HCT116 (cell line): Measurements from ENCODE around the gene PADI3. TPM values are rescaled to one million over a fixed set of nuclear protein-coding genes. Genes with fewer than 3 reads are reported as not detected.

ENCODE experiments used
- ATAC-seq: fragments of 200-7000 bp; cut with Tn5 transposase; 2 replicates; pipeline ENCODE4 v1.9.1; 2020; ENCODE audit warnings: mild to moderate bottlenecking, moderate library complexity
- BruUV-seq: library from RNA; stranded (reverse); fragments of 400-500 nt; replicated peaks from 2 replicates; lab custom pipeline; 2021; lab: Mats Ljungman, UMichigan
- CTCF ChIA-PET: fragments of 300-600 bp; sonication (Branson Sonifier 250); formaldehyde crosslinking; loops from one replicate; lab custom pipeline; 2021; ENCODE audit warnings: antibody characterized with exemption; lab: Charles Lee
- POLR2A ChIA-PET: fragments of 300-600, 350-600 bp; sonication (Branson Sonifier 250); formaldehyde crosslinking; loops from one replicate; lab custom pipeline; 2021; ENCODE audit warnings: antibody characterized with exemption; lab: Charles Lee
- RAD21 ChIA-PET, 2 experiments: fragments of 300-600 bp; sonication (Branson Sonifier 250); formaldehyde crosslinking; loops; one replicate each; lab custom pipeline; 2023; ENCODE audit warnings: low total read pairs in 2 of 2; ENCODE audit not compliant: uncharacterized antibody in 2 of 2, unreplicated experiment in 2 of 2, low non-redundant PET in 1 of 2; lab: Charles Lee
- DNase-seq: peaks from one replicate; pipeline ENCODE4 v3.0.0-alpha.2; 2010; ENCODE audit warnings: low read depth, low spot score
- H2AFZ ChIP-seq: fragments of 200-600 bp; shearing (Covaris generic), sonication (generic); 2 replicates; pipeline ENCODE4 v1.6.1; 2017; ENCODE audit warnings: low read depth, mixed run types, mixed read lengths, antibody characterized with exemption, low read length; ENCODE audit not compliant: poor library complexity, severe bottlenecking
- H3K27ac ChIP-seq: 2 replicates; pipeline ENCODE4 v1.5.1; 2012; ENCODE audit warnings: low read depth, low read length
- H3K27me3 ChIP-seq: fragments of 200-600 bp; sonication (generic); 2 replicates; pipeline ENCODE4 v1.6.1; 2016; ENCODE audit warnings: mixed run types, low read length, mixed read lengths; ENCODE audit not compliant: insufficient read depth
- H3K36me3 ChIP-seq, 2 experiments: fragments of 200-500 bp in 1 of 2; fragments of 200-600 bp in 1 of 2; sonication (Bioruptor generic) in 1 of 2; sonication (generic) in 1 of 2; 2 replicates each; pipeline versions ENCODE4 v1.5.1 to v1.6.1; 2014 to 2016; ENCODE audit warnings: low read length in 2 of 2, inconsistent platforms in 1 of 2, mixed read lengths in 1 of 2, mixed run types in 1 of 2; ENCODE audit not compliant: insufficient read depth in 2 of 2, control insufficient read depth in 1 of 2
- H3K4me1 ChIP-seq, 2 experiments: fragments of 200-600 bp in 1 of 2; sonication (generic) in 1 of 2; 2 replicates each; pipeline versions ENCODE4 v1.5.1 to v1.6.1; 2012 to 2017; ENCODE audit warnings: low read length in 2 of 2, inconsistent platforms in 1 of 2, mild to moderate bottlenecking in 1 of 2, mixed read lengths in 1 of 2, mixed run types in 1 of 2, moderate library complexity in 1 of 2; ENCODE audit not compliant: insufficient read depth in 2 of 2, control insufficient read depth in 1 of 2
- H3K4me2 ChIP-seq: fragments of 200-600 bp; sonication (generic); 2 replicates; pipeline ENCODE4 v1.6.1; 2017; ENCODE audit warnings: mixed run types, low read length, mixed read lengths
- H3K4me3 ChIP-seq, 2 experiments: fragments of 200-600 bp in 1 of 2; sonication (generic) in 1 of 2; replicated peaks in 1 of 2; 2 replicates each; pipeline ENCODE4 v1.5.1; 2011 to 2016; ENCODE audit warnings: low read length in 2 of 2, control low read depth in 1 of 2, low read depth in 1 of 2, mild to moderate bottlenecking in 1 of 2, mixed read lengths in 1 of 2, mixed run types in 1 of 2
- H3K79me2 ChIP-seq: fragments of 200-600 bp; sonication (generic); 2 replicates; pipeline ENCODE4 v1.6.1; 2017; ENCODE audit warnings: mild to moderate bottlenecking, mixed run types, low read length, moderate library complexity, mixed read lengths; ENCODE audit not compliant: insufficient read depth
- H3K9ac ChIP-seq: fragments of 200-600 bp; sonication (generic); 2 replicates; pipeline ENCODE4 v1.6.1; 2016; ENCODE audit warnings: low read length, mixed read lengths
- H3K9me2 ChIP-seq: fragments of 200-600 bp; sonication (generic), shearing (Covaris generic); 2 replicates; pipeline ENCODE4 v1.6.1; 2017; ENCODE audit warnings: mixed run types, mild to moderate bottlenecking, moderate library complexity; ENCODE audit not compliant: insufficient read depth
- H3K9me3 ChIP-seq, 2 experiments: fragments of 200-500 bp in 1 of 2; fragments of 200-600 bp in 1 of 2; sonication (Bioruptor generic) in 1 of 2; sonication (generic) in 1 of 2; 2 replicates each; pipeline ENCODE4 v1.6.1; 2014 to 2017; ENCODE audit warnings: low read length in 2 of 2, mixed read lengths in 2 of 2, inconsistent platforms in 1 of 2, low read depth in 1 of 2, mild to moderate bottlenecking in 1 of 2, mixed run types in 1 of 2, moderate library complexity in 1 of 2; ENCODE audit not compliant: control insufficient read depth in 1 of 2, insufficient read depth in 1 of 2
- H4K20me1 ChIP-seq: fragments of 200-600 bp; sonication (generic), shearing (Covaris generic); 2 replicates; pipeline ENCODE4 v1.6.1; 2017; ENCODE audit warnings: mixed run types, mild to moderate bottlenecking, moderate library complexity; ENCODE audit not compliant: insufficient read depth
- ATF3 ChIP-seq: IDR thresholded peaks from 2 replicates; pipeline ENCODE4 v1.6.1; 2012
- CBX3 ChIP-seq: IDR thresholded peaks from 2 replicates; pipeline ENCODE4 v1.6.1; 2012; ENCODE audit warnings: low read depth
- CTCF ChIP-seq, 3 experiments: fragments of 200-600 bp in 1 of 3; sonication (generic) in 1 of 3; IDR thresholded peaks in 2 of 3; conservative IDR thresholded peaks in 1 of 3; 2 replicates each; pipeline ENCODE4 v1.5.1; 2012 to 2017; ENCODE audit warnings: low read depth in 2 of 3, low read length in 2 of 3, antibody characterized with exemption in 1 of 3, borderline replicate concordance in 1 of 3, control low read depth in 1 of 3, mild to moderate bottlenecking in 1 of 3, mixed read lengths in 1 of 3, mixed run types in 1 of 3, moderate library complexity in 1 of 3; ENCODE audit not compliant: insufficient read depth in 1 of 3
- EGR1 ChIP-seq: IDR thresholded peaks from 2 replicates; pipeline ENCODE4 v1.6.1; 2012; ENCODE audit warnings: low read depth
- ELF1 ChIP-seq: IDR thresholded peaks from 2 replicates; pipeline ENCODE4 v1.6.1; 2012; ENCODE audit warnings: low read depth, borderline replicate concordance
- EZH2 ChIP-seq: fragments of 200-600 bp; sonication (generic); IDR thresholded peaks from 2 replicates; pipeline ENCODE4 v1.6.1; 2017; ENCODE audit warnings: antibody characterized with exemption, mixed run types
- EZH2phosphoT487 ChIP-seq: fragments of 200-600 bp; IDR thresholded peaks from 2 replicates; pipeline ENCODE4 v1.6.1; 2018; ENCODE audit warnings: antibody characterized with exemption, borderline replicate concordance
- FOSL1 ChIP-seq: IDR thresholded peaks from 2 replicates; pipeline ENCODE4 v1.6.1; 2012; ENCODE audit warnings: low read depth
- JUND ChIP-seq: IDR thresholded peaks from 2 replicates; pipeline ENCODE4 v1.6.1; 2012
- POLR2A ChIP-seq: IDR thresholded peaks from 2 replicates; pipeline ENCODE4 v1.7.0; 2011; ENCODE audit warnings: borderline replicate concordance; ENCODE audit not compliant: insufficient read depth, insufficient read length; ENCODE audit errors: extremely low read depth
- POLR2AphosphoS5 ChIP-seq: IDR thresholded peaks from 2 replicates; pipeline ENCODE4 v1.6.1; 2011; ENCODE audit warnings: mild to moderate bottlenecking, low read depth, low read length, moderate library complexity
- RAD21 ChIP-seq: IDR thresholded peaks from 2 replicates; pipeline ENCODE4 v1.6.1; 2012; ENCODE audit warnings: low read depth, mild to moderate bottlenecking
- REST ChIP-seq: IDR thresholded peaks from 2 replicates; pipeline ENCODE4 v1.6.1; 2012; ENCODE audit warnings: low read depth
- SRF ChIP-seq: IDR thresholded peaks from 2 replicates; pipeline ENCODE4 v1.6.1; 2012; ENCODE audit warnings: low read depth
- TCF7L2 ChIP-seq: IDR thresholded peaks from 2 replicates; pipeline ENCODE4 v1.7.0; 2011; ENCODE audit warnings: borderline replicate concordance, inconsistent platforms; ENCODE audit not compliant: insufficient read depth, insufficient read length; ENCODE audit errors: extremely low read depth
- YY1 ChIP-seq: IDR thresholded peaks from 2 replicates; pipeline ENCODE4 v1.6.1; 2011; ENCODE audit warnings: low read length, low read depth, moderate library complexity, mild to moderate bottlenecking; ENCODE audit not compliant: insufficient replicate concordance; ENCODE audit errors: extremely low read depth
- ZBTB33 ChIP-seq: IDR thresholded peaks from 2 replicates; pipeline ENCODE4 v1.6.1; 2011; ENCODE audit warnings: mild to moderate bottlenecking, low read length, moderate library complexity; ENCODE audit not compliant: insufficient replicate concordance; ENCODE audit errors: extremely low read depth
- ZFX ChIP-seq: fragments of 450-650 bp; IDR thresholded peaks from 2 replicates; pipeline ENCODE4 v1.6.1; 2017
- ZNF274 ChIP-seq: fragments of 200-500 bp; sonication (Bioruptor generic); IDR thresholded peaks from 2 replicates; pipeline ENCODE4 v1.6.1; 2014; ENCODE audit warnings: mild to moderate bottlenecking, low read depth, low read length, inconsistent platforms
- intact Hi-C: fragments of 100-400 bp; cut with micrococcal nuclease; formaldehyde crosslinking; loops from 2 replicates; pipeline ENCODE4 v1.10.0; 2022
- total RNA-seq: library from RNA; stranded (reverse); gene quantifications from one replicate; pipeline ENCODE4 v1.2.1, GENCODE V29; 2021; ENCODE audit not compliant: unreplicated experiment

PADI3 gene
- total RNA-seq, 1 experiment from 2014 or later: 0.93 TPM

GRCh38 chr1:17218939-17219338, 30.0 kb upstream of the PADI3 start:
- ATAC-seq (no peak), DNase-seq (no peak)
- POLR2A ChIA-PET: no interaction called here
- no peaks in the 10 kb centered on the region for H4K20me1 ChIP-seq
- no peaks in the 10 kb centered on the region for H3K9me2 ChIP-seq
- no peaks in the 10 kb centered on the region for H3K9me3 ChIP-seq
- CTCF ChIA-PET: no interaction called here
- H2AFZ ChIP-seq: no peak overlapping the region
- no peak overlapping the region for H3K27ac ChIP-seq
- H3K36me3 ChIP-seq: no peaks in the 10 kb centered on the region
- H3K4me1 ChIP-seq: peaks cover 4 to 19% of the 10 kb centered on the region in 2 experiments; a peak in 3 of 4 replicates
- intact Hi-C loops: no loop called here
- H3K4me3 ChIP-seq: no peak overlapping the region
- RAD21 ChIA-PET: no interaction called here
- H3K9ac ChIP-seq: no peak overlapping the region
- H3K27me3 ChIP-seq: peaks cover 50% of the 10 kb centered on the region; the same call in 1 of the 2 replicates
- H3K79me2 ChIP-seq: no peaks in the 10 kb centered on the region
- no TSS peak for BruUV-seq
- no peak for TF ChIP-seq REST
- no peak for TF ChIP-seq JUND
- no peak for TF ChIP-seq TCF7L2
- TF ChIP-seq FOSL1: no peak
- no peak for TF ChIP-seq ZNF274
- TF ChIP-seq CBX3: no peak
- TF ChIP-seq SRF: no peak
- no peak for TF ChIP-seq ATF3
- no peak for TF ChIP-seq YY1
- no peak for TF ChIP-seq POLR2A
- no peak for TF ChIP-seq EGR1
- no peak for TF ChIP-seq ZFX
- TF ChIP-seq RAD21: no peak
- no peak for TF ChIP-seq EZH2
- TF ChIP-seq EZH2phosphoT487: no peak
- TF ChIP-seq ELF1: no peak
- no peak for TF ChIP-seq POLR2AphosphoS5
- no peak for TF ChIP-seq ZBTB33
- no peak for TF ChIP-seq CTCF (IDR thresholded peaks at IDR 0.05 in 2 of 3, conservative IDR thresholded peaks at IDR 0.05 in 1 of 3; ENCODE audit: borderline replicate concordance in 1 of 3, insufficient read depth in 1 of 3, low read depth in 2 of 3, low read length in 2 of 3)
- H3K4me2 ChIP-seq: no peak overlapping the region
